Kidney (tissue), 14 donors: Measurements from ENCODE around the gene RPTOR. TPM values are rescaled to one million over a fixed set of nuclear protein-coding genes. Genes with fewer than 3 reads are reported as not detected.
A peak's percentile ranks its signal among the peaks of the same experiment; 100 is the strongest.
"Not testable (repeated sequence)": the region's sequence is repeated elsewhere in the genome, so short reads cannot be mapped to it uniquely, and the experiment has no call there.

Experiments used
- DNase-seq, 5 donors: peaks; one replicate each; pipeline ENCODE4 v3.0.0-alpha.2; 2013 to 2020
- FAIRE-seq: peaks from 2 replicates; lab custom pipeline; 2012; peaks lifted over from hg19 to GRCh38; lab: Jason Lieb, UNC
- H3K27ac ChIP-seq, 2 donors: one replicate each; pipeline ENCODE4 v1.7.0; 2013; ENCODE audit warnings: low read depth in 2 of 2, low read length in 2 of 2, inconsistent platforms in 1 of 2
- H3K27me3 ChIP-seq: one replicate; pipeline ENCODE4 v1.7.1; 2013; ENCODE audit warnings: low read length, inconsistent platforms; ENCODE audit not compliant: control insufficient read depth, insufficient read depth
- H3K36me3 ChIP-seq, 3 donors: one replicate each; pipeline versions ENCODE4 v1.7.0 to v1.7.1; 2013; ENCODE audit warnings: low read length in 3 of 3, control low read depth in 1 of 3, inconsistent platforms in 1 of 3; ENCODE audit not compliant: insufficient read depth in 3 of 3, control insufficient read depth in 2 of 3
- H3K4me1 ChIP-seq, 3 donors: one replicate each; pipeline versions ENCODE4 v1.7.0 to v1.7.1; 2013; ENCODE audit warnings: low read length in 3 of 3, inconsistent platforms in 1 of 3, low read depth in 1 of 3; ENCODE audit not compliant: control insufficient read depth in 2 of 3, insufficient read depth in 2 of 3
- H3K4me3 ChIP-seq, 3 donors: one replicate each; pipeline versions ENCODE4 v1.7.0 to v1.8.1; 2013; ENCODE audit warnings: low read length in 3 of 3, control low read depth in 1 of 3, inconsistent platforms in 1 of 3
- H3K9ac ChIP-seq, 3 donors: one replicate each; pipeline versions ENCODE4 v1.7.0 to v1.7.1; 2013; ENCODE audit warnings: low read length in 3 of 3, control low read depth in 1 of 3, inconsistent platforms in 1 of 3
- H3K9me3 ChIP-seq, 3 donors: one replicate each; pipeline versions ENCODE4 v1.7.0 to v1.7.1; 2013; ENCODE audit warnings: low read length in 3 of 3, control low read depth in 1 of 3, inconsistent platforms in 1 of 3; ENCODE audit not compliant: control insufficient read depth in 2 of 3, insufficient read depth in 1 of 3
- intact Hi-C: fragments of 100-400 bp; cut with DNase I; formaldehyde crosslinking; loops from one replicate; pipeline ENCODE4 v1.11.1; 2022
- polyA plus RNA-seq: library from polyadenylated mRNA; stranded (reverse); fragments of 350-450 nt; fragmentation: Illumina TruSeq; extraction: RNeasy Lipid Tissue Mini Kit (QIAGEN cat#74804); gene quantifications from one replicate; pipeline ENCODE4 v1.2.3, GENCODE V29; 2014; ENCODE audit warnings: low read depth, low replicate concordance; ENCODE audit not compliant: insufficient read depth
- total RNA-seq: library from RNA; stranded (reverse); fragmentation: NEBNext Ultra II Directional; extraction: Animal tissue kit (Norgen Biotek cat#: 25700); gene quantifications from one replicate; pipeline ENCODE4 v1.2.1, GENCODE V29; 2021
- TF ChIP-seq, protein P1 (sequence below): IDR thresholded peaks from 3 replicates; pipeline ENCODE4 v1.5.1; 2012; ENCODE audit warnings: mild to moderate bottlenecking, moderate library complexity, borderline replicate concordance; ENCODE audit not compliant: insufficient read depth; ENCODE audit errors: extremely low read depth
- donor health status: control.
- donor health status: control.
- donor health status: control.
- donor health status: control.
- donor health status: control.
- donor health status: DM: yes; HTN: yes; CAD: no.
- donor health status: Normal renal cell carcinoma (clear cell type).

RPTOR gene
- total and polyA plus RNA-seq, 2 donors from 2014 or later = 5.5 to 37.6 TPM

DNA sequence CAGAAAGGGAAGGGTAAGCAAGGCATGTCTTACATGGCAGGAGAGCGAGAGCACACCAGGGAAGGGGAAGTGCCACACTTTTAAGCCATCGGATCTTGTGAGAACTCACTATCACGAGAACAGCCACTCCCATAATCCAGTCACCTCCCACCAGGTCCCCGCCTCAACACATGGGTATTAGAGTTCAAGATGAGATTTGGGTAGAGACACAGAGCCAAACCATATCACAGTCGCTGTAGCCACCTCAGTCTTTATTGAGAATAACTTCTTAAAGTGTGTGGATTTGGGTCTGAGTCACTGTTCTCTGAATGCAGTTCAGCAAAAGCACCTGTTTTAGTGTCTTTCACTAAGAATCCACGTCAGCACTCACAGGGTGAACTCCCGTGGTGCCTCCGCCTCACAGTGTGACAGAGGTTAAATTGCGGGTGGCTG, 251.8 kb downstream of the RPTOR start:
- TF ChIP-seq, protein P1, sequence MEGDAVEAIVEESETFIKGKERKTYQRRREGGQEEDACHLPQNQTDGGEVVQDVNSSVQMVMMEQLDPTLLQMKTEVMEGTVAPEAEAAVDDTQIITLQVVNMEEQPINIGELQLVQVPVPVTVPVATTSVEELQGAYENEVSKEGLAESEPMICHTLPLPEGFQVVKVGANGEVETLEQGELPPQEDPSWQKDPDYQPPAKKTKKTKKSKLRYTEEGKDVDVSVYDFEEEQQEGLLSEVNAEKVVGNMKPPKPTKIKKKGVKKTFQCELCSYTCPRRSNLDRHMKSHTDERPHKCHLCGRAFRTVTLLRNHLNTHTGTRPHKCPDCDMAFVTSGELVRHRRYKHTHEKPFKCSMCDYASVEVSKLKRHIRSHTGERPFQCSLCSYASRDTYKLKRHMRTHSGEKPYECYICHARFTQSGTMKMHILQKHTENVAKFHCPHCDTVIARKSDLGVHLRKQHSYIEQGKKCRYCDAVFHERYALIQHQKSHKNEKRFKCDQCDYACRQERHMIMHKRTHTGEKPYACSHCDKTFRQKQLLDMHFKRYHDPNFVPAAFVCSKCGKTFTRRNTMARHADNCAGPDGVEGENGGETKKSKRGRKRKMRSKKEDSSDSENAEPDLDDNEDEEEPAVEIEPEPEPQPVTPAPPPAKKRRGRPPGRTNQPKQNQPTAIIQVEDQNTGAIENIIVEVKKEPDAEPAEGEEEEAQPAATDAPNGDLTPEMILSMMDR = no peak
- intact Hi-C loops = no loop called here

DNA sequence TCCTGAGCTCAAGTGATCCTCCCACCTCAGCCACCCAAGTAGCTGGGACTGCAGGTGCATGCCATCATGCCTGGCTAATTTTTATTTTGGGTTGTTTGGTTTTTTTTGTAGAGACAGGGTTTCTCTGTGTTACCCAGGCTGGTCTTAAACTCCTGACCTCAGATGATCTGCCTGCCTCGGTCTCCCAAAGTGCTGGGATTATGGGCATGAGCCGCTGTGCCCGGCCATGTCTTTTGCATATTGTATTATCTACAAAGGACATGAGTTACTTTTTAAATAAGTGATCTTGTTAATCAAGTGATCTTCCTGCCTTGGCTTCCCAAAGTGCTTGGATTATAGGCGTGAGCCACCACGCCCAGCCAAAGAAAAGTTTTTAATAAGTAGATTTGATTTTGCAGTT, 252.6 kb downstream of the RPTOR start:
- H3K9me3 ChIP-seq, intact Hi-C loops, H3K4me1 ChIP-seq, FAIRE-seq, H3K27ac ChIP-seq, H3K27me3 ChIP-seq, H3K4me3 ChIP-seq, H3K36me3 ChIP-seq, H3K9ac ChIP-seq: not testable (repeated sequence)
- DNase-seq = peak in 1 of 5 donors; percentile 20

More for the DNA sequence above, 251.8 kb downstream of the RPTOR start:
- Histone ChIP-seq H3K36me3 (no peaks in the 10 kb centered on the region), H3K9me3 (no peaks in the 10 kb centered on the region), H3K27me3 (no peaks in the 10 kb centered on the region), H3K4me3 (no peak overlapping the region), H3K4me1 (peaks cover 3 to 9% (median 3%) of the 10 kb centered on the region in 3 donors), H3K9ac (no peak overlapping the region), H3K27ac (no peak overlapping the region)
- FAIRE-seq = no peak
- no peak for DNase-seq

DNA sequence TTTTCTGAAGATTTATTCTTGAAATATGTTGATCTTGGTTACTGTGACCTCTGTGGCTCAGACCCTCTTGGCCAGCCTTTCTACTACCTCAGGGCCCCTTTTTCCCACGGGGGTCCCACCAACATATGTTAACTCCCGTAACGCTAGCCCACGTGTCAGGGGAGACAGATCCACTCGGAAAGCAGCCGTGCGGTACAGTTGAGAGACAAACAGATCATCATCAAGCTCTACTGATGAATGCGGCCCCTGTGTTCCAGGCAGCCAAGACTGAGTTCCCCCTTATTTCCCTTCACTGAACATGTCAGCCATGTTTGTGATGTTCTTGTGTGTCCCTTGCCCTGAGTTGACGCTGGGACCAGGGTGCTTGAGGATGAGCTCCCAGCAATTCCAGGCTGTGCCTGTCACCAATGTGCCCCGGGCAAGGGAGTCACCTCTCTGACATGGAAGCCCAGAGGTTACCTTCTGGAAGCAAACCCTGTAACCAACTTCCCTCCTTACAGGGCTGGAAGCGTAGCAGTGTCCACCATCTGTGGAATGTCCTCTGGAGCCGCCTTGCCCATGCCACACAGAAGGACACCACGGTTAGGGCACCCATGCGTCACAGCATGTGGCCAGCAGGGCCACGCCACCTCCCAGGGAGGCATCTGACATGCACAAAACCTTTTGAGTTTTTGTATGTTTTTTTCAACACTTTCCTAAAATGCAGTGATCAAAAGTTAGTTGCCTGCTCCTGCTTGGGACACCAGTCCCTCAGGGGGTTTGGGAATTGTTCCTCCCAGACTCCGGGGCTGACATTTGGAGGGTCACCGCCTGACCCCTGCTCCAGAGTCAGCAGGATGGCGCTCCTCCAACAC, 253.3 kb downstream of the RPTOR start:
- H3K9me3 ChIP-seq = no peaks in the 10 kb centered on the region
- peaks cover 3 to 9% (median 3%) of the 10 kb centered on the region in 3 donors for H3K4me1 ChIP-seq
- TF ChIP-seq, protein P1 = no peak
- no peak overlapping the region for H3K9ac ChIP-seq
- no peaks in the 10 kb centered on the region for H3K27me3 ChIP-seq
- FAIRE-seq (no peak), DNase-seq (peak in 1 of 5 donors; percentile 37)
- no peak overlapping the region for H3K27ac ChIP-seq
- H3K36me3 ChIP-seq = no peaks in the 10 kb centered on the region
- H3K4me3 ChIP-seq = no peak overlapping the region
- intact Hi-C loops = no loop called here

DNA sequence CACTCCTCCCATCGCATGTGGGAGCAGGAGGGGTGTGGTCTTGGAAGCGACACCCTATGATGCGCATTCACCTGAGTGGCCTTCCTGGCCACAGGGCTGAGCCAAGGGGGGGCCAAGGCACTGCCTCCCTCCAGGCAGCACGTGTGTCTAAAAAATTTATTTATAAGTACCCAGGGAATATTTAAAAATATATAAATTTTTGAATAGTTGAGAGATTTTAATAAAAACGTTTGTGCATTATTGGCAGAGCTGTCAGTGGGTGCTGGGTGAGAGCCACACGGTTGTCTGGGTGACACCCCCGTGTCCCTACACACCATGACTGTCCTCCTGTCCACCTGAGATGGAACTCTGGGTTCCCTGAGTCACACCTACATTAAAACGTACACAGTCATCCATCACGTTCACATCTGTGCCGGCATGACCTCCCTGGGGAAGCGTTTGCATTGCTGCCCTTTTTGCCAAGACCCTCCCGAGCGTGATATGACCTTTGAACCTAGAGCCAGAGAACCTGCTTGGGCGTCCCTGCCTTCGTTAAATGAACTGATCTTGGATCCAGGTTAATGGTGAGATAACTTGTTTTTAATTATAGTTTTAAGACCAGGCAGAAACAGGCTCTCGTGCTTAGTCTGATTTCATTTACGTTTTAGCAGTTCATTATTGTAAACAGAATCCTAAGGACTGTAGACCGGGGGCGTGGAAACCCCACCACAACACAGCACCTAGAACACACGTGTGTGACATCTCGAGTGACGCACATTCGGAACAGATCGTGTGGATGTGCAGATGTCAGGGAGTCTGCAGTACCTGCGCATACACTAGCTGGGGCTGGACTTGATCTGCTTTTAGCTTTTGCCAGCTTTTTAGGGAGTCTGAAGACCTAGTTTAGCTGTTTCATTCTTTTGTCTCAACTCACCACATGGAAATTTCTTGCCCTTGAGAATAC, 254.2 kb downstream of the RPTOR start:
- H3K27me3 ChIP-seq = no peaks in the 10 kb centered on the region
- H3K4me3 ChIP-seq = no peak overlapping the region
- H3K36me3 ChIP-seq = no peaks in the 10 kb centered on the region
- H3K9ac ChIP-seq = no peak overlapping the region
- FAIRE-seq (no peak), DNase-seq (peak in 2 of 5 donors; percentile 46 to 47)
- no peaks in the 10 kb centered on the region for H3K9me3 ChIP-seq
- peaks cover 3 to 9% (median 3%) of the 10 kb centered on the region in 3 donors for H3K4me1 ChIP-seq
- intact Hi-C loops = no loop called here
- H3K27ac ChIP-seq = no peak overlapping the region
- TF ChIP-seq, protein P1 = no peak
